Measurements from ENCODE around the gene LINGO3. TPM values are rescaled to one million over a fixed set of nuclear protein-coding genes. Genes with fewer than 3 reads are reported as not detected.
"Not testable (repeated sequence)": the region's sequence is repeated elsewhere in the genome, so short reads cannot be mapped to it uniquely, and the experiment has no call there.

The LINGO3 gene
- polyA plus RNA-seq, 2 donors = 0.02 TPM; not detected in 1

- H3K9me3 ChIP-seq (ENCODE audit: control insufficient read depth in 2 of 2, insufficient read depth in 1 of 2, low read depth in 1 of 2, low read length in 1 of 2) = no peaks in the 10 kb centered on the region
- peaks cover 0 to 6% of the 10 kb centered on the region in 2 donors for H3K27me3 ChIP-seq (ENCODE audit: control insufficient read depth in 1 of 2, insufficient read depth in 2 of 2, low read length in 2 of 2)
- 87 to 88% methylated on average over 20 of the region's 20 CpGs for WGBS, 2 donors
Measured at GRCh38 chr19:2286402-2287140, 21.4 kb downstream of the LINGO3 start.

GRCh38 chr19:2283835-2284507 lies 24.0 kb downstream of the LINGO3 start:
- Histone ChIP-seq H3K4me1 (ENCODE audit: control insufficient read depth in 2 of 2, insufficient read depth in 2 of 2, low read length in 1 of 2) (peaks cover 2 to 4% of the 10 kb centered on the region in 2 donors), H3K27me3 (ENCODE audit: control insufficient read depth in 1 of 2, insufficient read depth in 2 of 2, low read length in 2 of 2) (no peaks in the 10 kb centered on the region), H3K36me3 (ENCODE audit: control insufficient read depth in 2 of 2, insufficient read depth in 2 of 2, low read length in 1 of 2) (no peaks in the 10 kb centered on the region), H3K27ac (ENCODE audit: low read depth in 2 of 2, low read length in 1 of 2) (no peak overlapping the region), H3K9me3 (ENCODE audit: control insufficient read depth in 2 of 2, insufficient read depth in 1 of 2, low read depth in 1 of 2, low read length in 1 of 2) (no peaks in the 10 kb centered on the region), H3K4me3 (ENCODE audit: low read depth in 1 of 2, low read length in 2 of 2) (no peak overlapping the region)
- 93 to 95% methylated on average over 8 of the region's 8 CpGs for WGBS, 2 donors

More at GRCh38 chr19:2286402-2287140, 21.4 kb downstream of the LINGO3 start:
- Histone ChIP-seq H3K36me3 (ENCODE audit: control insufficient read depth in 2 of 2, insufficient read depth in 2 of 2, low read length in 1 of 2) (no peaks in the 10 kb centered on the region), H3K4me1 (ENCODE audit: control insufficient read depth in 2 of 2, insufficient read depth in 2 of 2, low read length in 1 of 2) (peaks cover 4 to 17% of the 10 kb centered on the region in 2 donors), H3K27ac (ENCODE audit: low read depth in 2 of 2, low read length in 1 of 2) (no peak overlapping the region), H3K4me3 (ENCODE audit: low read depth in 1 of 2, low read length in 2 of 2) (no peak overlapping the region)

GRCh38 chr19:2282862-2283237 lies 25.1 kb downstream of the LINGO3 start:
- no peaks in the 10 kb centered on the region for H3K36me3 ChIP-seq (ENCODE audit: control insufficient read depth in 2 of 2, insufficient read depth in 2 of 2, low read length in 1 of 2)
- H3K9me3 ChIP-seq (ENCODE audit: control insufficient read depth in 2 of 2, insufficient read depth in 1 of 2, low read depth in 1 of 2, low read length in 1 of 2) = no peaks in the 10 kb centered on the region
- H3K27me3 ChIP-seq (ENCODE audit: control insufficient read depth in 1 of 2, insufficient read depth in 2 of 2, low read length in 2 of 2) = no peaks in the 10 kb centered on the region
- peaks cover 2 to 4% of the 10 kb centered on the region in 2 donors for H3K4me1 ChIP-seq (ENCODE audit: control insufficient read depth in 2 of 2, insufficient read depth in 2 of 2, low read length in 1 of 2)
- no peak overlapping the region for H3K4me3 ChIP-seq (ENCODE audit: low read depth in 1 of 2, low read length in 2 of 2)
- 75 to 79% methylated on average over 11 of the region's 11 CpGs for WGBS, 2 donors
- H3K27ac ChIP-seq (ENCODE audit: low read depth in 2 of 2, low read length in 1 of 2) = no peak overlapping the region

GRCh38 chr19:2282062-2282861 lies 25.7 kb downstream of the LINGO3 start, which contains the start of gene PEAK3:
TSS of gene PEAK3 (minus strand) at chr19:2282175. CDS start at chr19:2280931, 1,244 bp downstream.
- Histone ChIP-seq H3K4me1 (ENCODE audit: control insufficient read depth in 2 of 2, insufficient read depth in 2 of 2, low read length in 1 of 2) (peaks cover 2 to 4% of the 10 kb centered on the region in 2 donors), H3K36me3 (ENCODE audit: control insufficient read depth in 2 of 2, insufficient read depth in 2 of 2, low read length in 1 of 2) (no peaks in the 10 kb centered on the region), H3K27me3 (ENCODE audit: control insufficient read depth in 1 of 2, insufficient read depth in 2 of 2, low read length in 2 of 2) (no peaks in the 10 kb centered on the region), H3K4me3 (ENCODE audit: low read depth in 1 of 2, low read length in 2 of 2) (peak within 1 kb of the TSS; percentile 2 to 24), H3K9me3 (ENCODE audit: control insufficient read depth in 2 of 2, insufficient read depth in 1 of 2, low read depth in 1 of 2, low read length in 1 of 2) (no peaks in the 10 kb centered on the region), H3K27ac (ENCODE audit: low read depth in 2 of 2, low read length in 1 of 2) (peak within 1 kb of the TSS in 1 of 2 donors; percentile 48)
- WGBS, 2 donors = 16 to 21% methylated on average over 37 to 41 of the region's 41 CpGs

- Histone ChIP-seq H3K4me3 (ENCODE audit: low read depth in 1 of 2, low read length in 2 of 2) (peak overlapping the region in 1 of 2 donors; percentile 24), H3K27ac (ENCODE audit: low read depth in 2 of 2, low read length in 1 of 2) (peak overlapping the region in 1 of 2 donors; percentile 48)
- H3K36me3 ChIP-seq (ENCODE audit: control insufficient read depth in 2 of 2, insufficient read depth in 2 of 2, low read length in 1 of 2); H3K4me1 ChIP-seq (ENCODE audit: control insufficient read depth in 2 of 2, insufficient read depth in 2 of 2, low read length in 1 of 2); H3K27me3 ChIP-seq (ENCODE audit: control insufficient read depth in 1 of 2, insufficient read depth in 2 of 2, low read length in 2 of 2); H3K9me3 ChIP-seq (ENCODE audit: control insufficient read depth in 2 of 2, insufficient read depth in 1 of 2, low read depth in 1 of 2, low read length in 1 of 2): not testable (repeated sequence)
- 27 to 30% methylated on average over 16 of the region's 16 CpGs for WGBS, 2 donors
Measured at GRCh38 chr19:2281265-2282061, 26.5 kb downstream of the LINGO3 start.

- Histone ChIP-seq H3K27me3 (ENCODE audit: control insufficient read depth in 1 of 2, insufficient read depth in 2 of 2, low read length in 2 of 2) (no peaks in the 10 kb centered on the region), H3K4me1 (ENCODE audit: control insufficient read depth in 2 of 2, insufficient read depth in 2 of 2, low read length in 1 of 2) (peaks cover 4 to 12% of the 10 kb centered on the region in 2 donors), H3K4me3 (ENCODE audit: low read depth in 1 of 2, low read length in 2 of 2) (no peak overlapping the region), H3K27ac (ENCODE audit: low read depth in 2 of 2, low read length in 1 of 2) (no peak overlapping the region), H3K9me3 (ENCODE audit: control insufficient read depth in 2 of 2, insufficient read depth in 1 of 2, low read depth in 1 of 2, low read length in 1 of 2) (no peaks in the 10 kb centered on the region), H3K36me3 (ENCODE audit: control insufficient read depth in 2 of 2, insufficient read depth in 2 of 2, low read length in 1 of 2) (peaks cover 0 to 4% of the 10 kb centered on the region in 2 donors)
- 67 to 80% methylated on average over 26 of the region's 26 CpGs for WGBS, 2 donors
Measured at GRCh38 chr19:2280633-2281264, 27.2 kb downstream of the LINGO3 start.

- H3K4me1 ChIP-seq (ENCODE audit: control insufficient read depth in 2 of 2, insufficient read depth in 2 of 2, low read length in 1 of 2) = peaks cover 7 to 21% of the 10 kb centered on the region in 2 donors
- WGBS, 2 donors = 83 to 88% methylated on average over 33 of the region's 33 CpGs
- H3K9me3 ChIP-seq (ENCODE audit: control insufficient read depth in 2 of 2, insufficient read depth in 1 of 2, low read depth in 1 of 2, low read length in 1 of 2) = no peaks in the 10 kb centered on the region
- H3K36me3 ChIP-seq (ENCODE audit: control insufficient read depth in 2 of 2, insufficient read depth in 2 of 2, low read length in 1 of 2) = peaks cover 0 to 6% of the 10 kb centered on the region in 2 donors
- no peak overlapping the region for H3K4me3 ChIP-seq (ENCODE audit: low read depth in 1 of 2, low read length in 2 of 2)
- H3K27me3 ChIP-seq (ENCODE audit: control insufficient read depth in 1 of 2, insufficient read depth in 2 of 2, low read length in 2 of 2) = no peaks in the 10 kb centered on the region
- H3K27ac ChIP-seq (ENCODE audit: low read depth in 2 of 2, low read length in 1 of 2) = no peak overlapping the region
Measured at GRCh38 chr19:2278459-2279158, 29.3 kb downstream of the LINGO3 start.

GRCh38 chr19:2277138-2277537 lies 30.8 kb downstream of the LINGO3 start:
- H3K4me1 ChIP-seq (ENCODE audit: control insufficient read depth in 2 of 2, insufficient read depth in 2 of 2, low read length in 1 of 2) = peaks cover 5 to 28% of the 10 kb centered on the region in 2 donors
- no peaks in the 10 kb centered on the region for H3K27me3 ChIP-seq (ENCODE audit: control insufficient read depth in 1 of 2, insufficient read depth in 2 of 2, low read length in 2 of 2)
- peaks cover 5 to 18% of the 10 kb centered on the region in 2 donors for H3K36me3 ChIP-seq (ENCODE audit: control insufficient read depth in 2 of 2, insufficient read depth in 2 of 2, low read length in 1 of 2)
- WGBS, 2 donors = 80% methylated on average over 9 of the region's 9 CpGs
- no peak overlapping the region for H3K27ac ChIP-seq (ENCODE audit: low read depth in 2 of 2, low read length in 1 of 2)
- no peak overlapping the region for H3K4me3 ChIP-seq (ENCODE audit: low read depth in 1 of 2, low read length in 2 of 2)
- H3K9me3 ChIP-seq (ENCODE audit: control insufficient read depth in 2 of 2, insufficient read depth in 1 of 2, low read depth in 1 of 2, low read length in 1 of 2) = no peaks in the 10 kb centered on the region

All from esophagus (tissue), 2 donors.